Loucy (cell line): ENCODE measurements around the gene CRCP.

Experiments
- CTCF ChIP-seq: fragments of 200-600 bp; sonication (generic); conservative IDR thresholded peaks from 2 replicates; pipeline ENCODE4 v1.5.1; 2014; ENCODE audit warnings: mild to moderate bottlenecking, antibody characterized with exemption, low read length
- EZH2phosphoT487 ChIP-seq: fragments of 200-600 bp; IDR thresholded peaks from 2 replicates; pipeline ENCODE4 v1.6.1; 2018; ENCODE audit warnings: antibody characterized with exemption, mild to moderate bottlenecking, moderate library complexity, borderline replicate concordance

GRCh38 chr7:66142334-66142733, 27.7 kb downstream of the CRCP start:
- TF ChIP-seq CTCF (no peak), EZH2phosphoT487 (no peak)
